ENCODE data around the gene OR6C70.
"Not testable (repeated sequence)": the region's sequence is repeated elsewhere in the genome, so short reads cannot be mapped to it uniquely, and the experiment has no call there.

Gene OR6C70

DNA sequence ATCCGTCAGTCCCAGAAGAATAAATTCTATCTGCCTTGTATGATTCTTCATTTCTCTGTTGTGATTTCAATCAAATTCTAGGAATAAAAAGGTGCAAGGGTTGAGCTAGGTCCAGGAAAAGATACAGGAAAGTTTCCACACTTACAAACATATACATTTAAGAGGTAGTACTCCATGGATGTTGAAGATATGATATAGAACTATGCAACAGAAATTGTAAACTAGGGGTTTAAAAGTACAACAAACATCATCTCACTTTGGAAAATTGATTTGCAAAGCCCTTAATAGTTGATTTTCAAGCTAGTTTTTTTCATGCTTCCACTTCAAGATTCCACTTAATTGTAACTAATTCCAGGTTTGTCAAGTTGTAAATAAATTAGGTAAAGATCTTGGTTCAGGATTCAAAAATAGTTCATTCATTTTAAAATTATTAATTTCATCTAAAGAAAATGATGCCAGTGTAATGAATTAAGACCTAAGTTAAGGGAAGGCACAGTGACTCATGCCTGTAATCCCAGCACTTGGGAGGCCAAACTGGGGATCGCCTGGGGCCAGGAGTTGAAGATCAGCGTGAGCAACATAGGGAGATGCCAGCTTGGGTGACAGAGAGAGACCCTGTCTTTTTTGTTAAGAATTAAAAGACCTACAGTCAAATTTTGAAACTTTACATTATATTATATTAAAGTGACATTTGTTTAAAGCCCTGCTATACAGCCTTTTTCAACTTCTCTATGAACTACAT lies at the start of gene OR6C70:
TSS of gene OR6C70 (minus strand) at position 51 of the 742 bp plus-strand sequence. CDS start at position 51, 0 bp downstream.
- DNase-seq (ENCODE audit: low spot score): no peak
- no peak for FAIRE-seq

GRCh38 chr12:55516391-55516790 lies 46.5 kb upstream of the OR6C70 start:
- no peak for DNase-seq (ENCODE audit: low spot score)
- no peak for FAIRE-seq

GRCh38 chr12:55515696-55516095 lies 45.8 kb upstream of the OR6C70 start:
- DNase-seq (ENCODE audit: low spot score) (no peak), FAIRE-seq (no peak)

- FAIRE-seq (no peak), DNase-seq (ENCODE audit: low spot score) (no peak)
Measured at GRCh38 chr12:55501601-55502000, 31.7 kb upstream of the OR6C70 start.

DNA sequence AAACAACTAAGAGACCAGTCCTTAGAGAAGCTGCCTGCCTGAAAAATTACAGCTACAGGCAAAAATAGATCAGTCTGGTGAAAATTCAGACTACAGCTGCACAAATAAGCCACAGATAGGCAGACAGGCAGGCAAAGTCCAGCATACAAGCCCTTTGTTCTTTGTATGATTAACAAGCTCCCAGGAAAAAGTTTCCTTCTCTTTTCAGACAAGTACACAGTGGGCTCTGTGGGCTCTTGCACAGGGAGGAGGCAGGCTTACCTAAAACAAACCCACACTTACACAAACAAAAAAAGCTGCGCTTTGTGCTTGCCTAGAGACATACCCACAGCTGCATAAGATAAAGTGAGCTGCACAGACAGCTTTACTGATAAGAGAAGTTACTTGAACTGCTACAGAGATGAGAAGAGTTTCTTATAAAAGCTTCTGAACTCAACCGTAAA lies 29.9 kb upstream of the OR6C70 start:
- FAIRE-seq (no peak), DNase-seq (ENCODE audit: low spot score) (no peak)

- FAIRE-seq: no peak
Measured at GRCh38 chr12:55499231-55499630, 29.3 kb upstream of the OR6C70 start.

GRCh38 chr12:55495490-55495889 lies 25.6 kb upstream of the OR6C70 start:
- no peak for FAIRE-seq
- no peak for DNase-seq (ENCODE audit: low spot score)

More at GRCh38 chr12:55499231-55499630, 29.3 kb upstream of the OR6C70 start:
- no peak for DNase-seq (ENCODE audit: low spot score)

- FAIRE-seq (no peak), DNase-seq (ENCODE audit: low spot score) (no peak)
Measured at GRCh38 chr12:55492078-55492477, 22.1 kb upstream of the OR6C70 start, which contains the start of gene OR6C68. Gene OR6C68, plus strand, starts transcription at chr12:55492378. Its CDS starts 0 bp downstream, at chr12:55492378.

GRCh38 chr12:55484284-55484683 lies 14.3 kb upstream of the OR6C70 start:
- not testable (repeated sequence) for FAIRE-seq

DNA sequence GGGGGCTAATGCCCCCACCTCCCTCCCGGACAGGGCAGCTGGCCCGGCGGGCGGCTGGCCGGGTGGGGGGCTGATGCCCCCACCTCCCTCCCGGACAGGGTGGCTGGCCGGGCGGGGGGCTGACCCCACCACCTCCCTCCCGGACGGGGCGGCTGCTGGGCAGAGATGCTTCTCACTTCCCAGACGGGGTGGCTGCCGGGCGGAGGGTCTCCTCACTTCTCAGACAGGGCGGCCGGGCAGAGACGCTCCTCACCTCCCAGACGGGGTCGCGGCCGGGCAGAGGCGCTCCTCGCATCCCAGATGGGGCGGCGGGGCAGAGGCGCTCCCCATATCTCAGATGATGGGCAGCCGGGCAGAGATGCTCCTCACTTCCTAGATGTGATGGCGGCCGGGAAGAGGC lies 9.2 kb upstream of the OR6C70 start:
- not testable (repeated sequence) for FAIRE-seq; DNase-seq (ENCODE audit: low spot score)

More at GRCh38 chr12:55484284-55484683, 14.3 kb upstream of the OR6C70 start:
- DNase-seq (ENCODE audit: low spot score): not testable (repeated sequence)

GRCh38 chr12:55472264-55472663 lies 2.3 kb upstream of the OR6C70 start:
- DNase-seq (ENCODE audit: low spot score) (no peak), FAIRE-seq (no peak)

DNA sequence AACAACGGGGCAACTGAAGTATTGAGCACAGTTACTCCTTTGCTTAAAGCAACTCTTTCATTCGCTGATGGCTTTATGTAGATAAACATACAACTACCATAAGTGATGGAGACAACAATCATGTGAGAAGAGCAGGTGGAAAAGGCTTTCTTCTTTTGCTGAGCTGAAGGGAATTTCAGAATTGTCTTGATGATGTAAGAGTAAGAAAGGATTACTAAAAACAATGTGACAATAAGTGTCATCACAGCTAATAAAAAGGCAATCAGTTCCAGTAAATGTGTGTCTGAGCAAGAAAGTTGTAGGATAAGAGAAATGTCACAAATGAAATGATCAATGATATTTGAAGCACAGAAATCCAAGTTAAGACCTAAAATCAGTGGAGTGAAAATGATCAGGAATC lies 647 bp downstream of the OR6C70 start:
- no peak for DNase-seq (ENCODE audit: low spot score)
- no peak for FAIRE-seq

DNA sequence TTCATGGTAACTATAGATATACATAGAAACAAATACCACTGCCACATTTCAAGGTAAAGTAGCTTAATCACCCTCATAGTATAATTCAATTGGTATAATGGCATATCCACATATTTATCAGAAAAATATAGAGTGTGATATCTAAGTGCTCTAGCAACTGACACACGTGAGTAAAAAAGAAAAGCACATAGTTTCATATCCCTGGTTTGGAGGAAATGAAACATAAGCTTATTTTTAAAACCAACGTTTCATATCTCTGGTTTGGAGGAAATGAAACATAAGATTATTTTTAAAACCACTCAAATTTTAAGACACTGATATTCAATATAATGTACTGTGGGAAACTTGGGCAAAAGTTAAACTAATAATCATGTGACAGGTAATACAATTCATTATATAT lies 2.1 kb downstream of the OR6C70 start:
- no peak for DNase-seq (ENCODE audit: low spot score)
- FAIRE-seq: no peak

- FAIRE-seq; DNase-seq (ENCODE audit: low spot score): not testable (repeated sequence)
Measured at GRCh38 chr12:55464926-55465325, 5.0 kb downstream of the OR6C70 start.

- no peak for FAIRE-seq
- no peak for DNase-seq (ENCODE audit: low spot score)
Measured at GRCh38 chr12:55448825-55449224, 21.1 kb downstream of the OR6C70 start.

- DNase-seq (ENCODE audit: low spot score): no peak
Measured at GRCh38 chr12:55446326-55446725, 23.6 kb downstream of the OR6C70 start.

DNA sequence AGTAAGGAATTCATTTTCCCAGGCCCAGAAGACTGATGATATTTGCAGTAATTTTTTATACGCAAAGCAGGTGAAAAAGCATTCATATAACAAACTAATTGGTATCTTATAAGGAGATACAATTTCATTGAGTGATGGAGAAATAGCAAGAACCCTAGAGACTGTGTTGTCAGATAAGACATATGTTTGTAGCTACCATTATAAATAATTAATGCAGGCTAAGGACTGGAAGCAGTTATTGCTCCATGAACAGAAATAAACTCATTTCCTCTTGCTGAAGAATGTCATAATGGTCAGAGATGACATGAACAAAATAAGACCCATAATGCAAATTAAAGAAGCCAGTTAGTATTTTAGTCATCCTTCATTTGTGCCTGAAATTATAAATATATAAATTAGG lies 24.6 kb downstream of the OR6C70 start:
- FAIRE-seq (no peak), DNase-seq (ENCODE audit: low spot score) (no peak)

More at GRCh38 chr12:55446326-55446725, 23.6 kb downstream of the OR6C70 start:
- no peak for FAIRE-seq

DNA sequence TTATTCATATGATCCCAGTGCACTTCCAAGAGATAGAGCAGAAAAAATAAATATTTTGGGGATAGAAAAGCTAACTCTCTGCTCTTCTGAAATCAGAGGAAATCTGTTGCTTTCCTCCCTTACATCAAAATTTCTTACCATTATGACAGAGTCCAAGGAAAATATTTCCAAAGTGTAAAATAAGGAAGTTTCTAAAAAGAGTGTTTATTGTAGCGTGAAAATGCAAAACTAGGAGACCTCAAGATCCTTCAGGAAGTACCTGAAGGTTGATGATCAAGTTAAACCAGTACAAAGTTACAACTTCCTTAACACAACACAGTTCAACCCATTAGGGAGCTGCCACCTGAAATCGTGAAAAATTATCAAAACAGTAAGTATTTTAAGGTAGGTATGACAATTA lies 26.2 kb downstream of the OR6C70 start, which contains the start of gene OR6C2:
TSS of gene OR6C2 (plus strand) at position 301 of the 400 bp plus-strand sequence. CDS start 8,138 bp downstream, outside the sequence.
- DNase-seq (ENCODE audit: low spot score) (no peak), FAIRE-seq (no peak)

- FAIRE-seq; DNase-seq (ENCODE audit: low spot score): not testable (repeated sequence)
Measured at GRCh38 chr12:55441233-55441632, 28.7 kb downstream of the OR6C70 start.

- FAIRE-seq (no peak), DNase-seq (ENCODE audit: low spot score) (no peak)
Measured at GRCh38 chr12:55428331-55429243, 41.4 kb downstream of the OR6C70 start.

DNA sequence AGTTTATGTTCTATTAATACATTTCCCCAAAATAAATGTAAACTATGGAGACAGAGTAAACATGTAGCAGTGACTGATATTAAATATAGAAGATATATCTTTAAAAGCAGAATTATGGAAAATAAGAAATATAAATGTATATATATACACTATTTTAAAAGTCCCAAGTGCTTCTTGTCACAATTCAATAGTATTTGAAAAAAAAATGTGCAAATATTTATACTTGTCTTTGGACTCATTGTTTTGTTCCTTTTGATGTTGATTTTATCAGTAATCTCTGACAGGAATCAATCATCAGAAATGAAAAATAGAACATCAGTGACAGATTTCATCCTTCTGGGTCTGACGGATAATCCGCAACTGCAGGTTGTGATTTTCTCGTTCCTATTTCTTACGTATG lies 44.0 kb downstream of the OR6C70 start, which contains the start of gene OR6C76:
TSS of gene OR6C76 (plus strand) at position 301 of the 400 bp plus-strand sequence. CDS start at position 301, 0 bp downstream.
- DNase-seq (ENCODE audit: low spot score) (no peak), FAIRE-seq (no peak)
